HG02885 (cell line): Measurements from ENCODE around the gene ELMO3.
A peak's percentile ranks its signal among the peaks of the same experiment; 100 is the strongest.

Source experiments
- ATAC-seq: cut with Tn5 transposase; IDR thresholded peaks from one replicate; pipeline ENCODE4 v1.9.1; 2021; ENCODE audit warnings: mild to moderate bottlenecking; ENCODE audit not compliant: unreplicated experiment, poor library complexity

ELMO3 gene

DNA sequence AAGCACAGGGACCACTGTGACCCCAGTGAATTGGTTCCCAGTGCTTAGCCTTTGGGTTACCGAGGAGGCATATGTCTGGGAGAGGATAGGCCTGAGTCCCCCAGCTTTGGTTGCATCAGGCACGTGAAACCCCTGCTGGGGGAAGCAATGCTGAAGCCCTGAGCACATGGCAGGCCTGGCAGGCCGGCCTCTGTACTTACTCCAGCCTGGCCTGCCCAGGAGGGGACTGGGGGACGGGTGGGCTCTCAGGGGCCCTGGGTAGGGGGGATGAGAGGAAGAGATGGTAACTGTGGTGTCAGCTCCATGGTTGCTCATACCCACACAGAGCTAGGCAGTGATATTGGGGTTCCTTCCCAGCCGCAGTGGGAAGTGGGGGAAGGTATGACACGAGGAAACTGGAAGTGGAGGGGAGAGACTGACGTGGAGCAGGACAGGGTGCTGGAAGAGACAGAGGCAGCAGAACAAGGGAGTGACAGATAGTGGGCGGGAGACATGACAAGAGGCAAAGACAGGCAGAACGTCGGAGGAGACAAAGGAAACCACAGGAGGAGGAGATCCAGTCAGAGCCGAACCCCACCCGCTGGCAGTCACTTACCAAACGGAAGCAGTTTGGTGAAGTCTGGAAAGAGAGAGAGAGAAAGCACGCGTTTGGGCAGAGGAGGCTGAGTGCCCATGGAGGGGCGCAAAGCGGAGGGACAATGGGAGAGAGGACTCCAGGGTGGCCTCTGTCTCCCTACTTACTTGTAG is 37.1 kb downstream of the ELMO3 start:
- ATAC-seq = no peak

DNA sequence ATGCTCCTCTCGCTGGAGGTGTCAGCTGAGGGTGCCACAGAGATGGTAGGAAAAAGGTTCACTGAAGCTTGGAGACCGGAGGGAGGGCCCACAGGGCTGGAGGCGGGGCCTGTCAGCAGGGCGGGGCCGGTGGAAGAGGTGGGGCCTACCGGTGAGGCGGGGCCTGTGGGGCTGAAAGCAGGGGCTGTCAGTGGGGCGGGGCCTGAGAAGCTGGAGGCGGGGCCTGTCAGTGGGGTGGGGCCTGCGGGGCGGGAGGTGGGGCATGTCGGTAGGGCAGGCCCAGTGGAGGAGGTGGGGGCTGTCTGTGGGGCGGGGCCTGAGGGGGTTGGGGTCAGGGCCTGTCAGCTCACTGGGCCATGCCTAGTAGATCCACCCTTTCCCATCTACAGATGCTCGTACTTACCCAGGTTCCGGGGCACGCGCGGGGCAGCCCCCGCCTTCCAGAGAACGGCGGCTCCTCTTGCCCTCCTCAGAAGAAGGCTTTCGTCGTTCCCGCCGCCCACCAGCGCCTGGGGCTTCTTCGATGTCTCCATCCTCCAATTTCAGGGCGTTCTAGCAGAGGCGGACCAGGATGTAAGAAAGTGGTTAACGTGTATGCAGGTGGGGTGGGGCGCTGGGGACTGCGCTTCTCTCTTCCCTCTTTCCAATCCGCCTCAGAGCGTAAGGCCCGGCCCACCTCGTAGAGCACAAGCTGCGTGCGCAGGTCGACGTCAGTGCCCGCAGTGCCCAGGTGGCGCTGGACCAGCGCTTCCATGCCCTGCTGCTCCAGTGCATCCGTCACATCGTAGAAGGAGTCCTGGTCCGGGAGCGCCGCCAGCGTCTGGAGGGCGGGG is 37.8 kb downstream of the ELMO3 start:
- ATAC-seq = no peak

DNA sequence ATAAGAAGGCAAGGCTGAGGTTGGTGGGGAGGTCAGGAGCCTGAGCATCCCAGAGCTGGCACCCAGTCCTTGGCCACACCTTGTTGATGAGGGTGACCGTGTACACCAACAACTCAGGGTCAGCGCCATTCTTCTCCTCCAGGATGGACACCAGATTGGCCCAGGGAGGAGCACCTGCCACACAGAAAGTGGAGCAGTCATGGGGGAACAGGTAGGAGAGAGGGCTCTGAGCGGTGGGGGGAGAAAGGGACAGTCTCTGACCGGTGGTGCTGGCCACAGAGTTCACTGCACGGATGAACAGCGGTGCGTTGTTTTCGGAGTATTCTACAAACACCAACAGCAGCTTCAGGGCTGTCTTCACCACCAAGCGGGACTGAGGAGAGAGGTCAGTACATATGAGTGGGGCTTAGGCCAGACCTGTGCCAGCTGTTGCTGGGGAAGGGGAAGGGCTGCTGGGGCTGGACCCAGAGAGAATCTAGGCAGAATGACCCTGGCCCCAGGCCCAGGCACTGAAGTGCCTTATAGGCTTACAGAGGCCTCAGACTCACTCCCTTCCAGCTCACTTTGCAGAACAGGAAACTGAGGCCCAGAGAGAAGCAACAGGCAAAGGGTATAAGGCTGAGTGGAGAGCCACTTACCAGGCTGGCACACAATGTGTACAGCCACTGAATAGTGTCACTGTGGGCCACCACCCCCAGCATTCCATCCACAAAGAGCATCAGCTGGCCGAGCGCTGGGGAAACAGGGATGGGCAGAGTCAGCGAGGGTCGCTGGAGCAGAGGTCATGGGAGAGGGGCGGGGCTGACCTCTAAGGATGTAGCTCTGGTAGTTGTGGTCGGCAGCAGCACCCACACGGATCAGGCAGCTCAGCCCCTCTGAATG is 38.7 kb downstream of the ELMO3 start:
- no peak for ATAC-seq

DNA sequence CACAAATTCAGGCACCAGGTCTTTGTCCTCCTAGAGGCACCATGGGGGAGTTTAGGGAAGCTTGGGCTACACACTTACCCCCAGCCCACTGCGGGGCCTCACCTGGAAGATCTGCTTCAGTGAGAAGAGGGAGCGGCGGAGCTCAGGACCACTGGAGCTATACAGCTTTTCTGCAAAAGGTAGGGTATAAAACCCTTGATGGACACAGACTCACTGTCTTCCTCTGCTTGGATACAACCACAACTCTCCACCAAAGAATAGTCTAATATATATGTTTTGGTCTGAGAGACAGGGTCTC is 39.3 kb downstream of the ELMO3 start:
- no peak for ATAC-seq

DNA sequence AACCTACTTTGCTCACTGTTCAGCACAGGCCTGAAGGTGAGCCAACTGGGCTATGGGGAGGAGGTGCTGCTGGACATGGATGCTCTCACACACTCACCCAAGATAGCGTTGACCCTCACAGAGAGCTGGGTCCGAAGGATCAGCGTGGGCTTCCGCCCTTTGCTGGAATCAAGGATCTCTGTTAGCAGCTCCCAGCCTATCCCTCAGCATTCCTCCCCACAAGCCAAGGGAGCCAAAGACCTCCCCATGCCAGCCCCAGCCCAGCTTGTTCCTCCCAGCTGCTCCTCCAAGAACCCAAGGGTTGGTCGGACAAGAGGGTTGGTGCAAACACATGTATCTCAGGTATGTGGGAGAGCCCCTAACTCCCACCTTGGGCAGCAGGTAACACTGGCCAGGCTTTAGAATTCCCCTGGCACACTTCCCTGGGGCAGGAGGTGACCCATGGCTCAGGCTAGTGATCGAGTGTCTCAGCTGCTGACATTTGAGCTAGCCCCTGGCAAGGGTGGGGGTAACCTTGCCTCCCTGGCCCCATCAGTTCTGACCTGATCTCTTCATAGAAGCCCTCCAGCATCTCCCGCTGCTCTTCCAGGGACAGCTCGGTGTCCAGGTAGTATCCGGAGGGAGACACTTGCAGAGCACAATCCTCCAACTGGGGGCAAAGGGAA is 40.0 kb downstream of the ELMO3 start:
- no peak for ATAC-seq

DNA sequence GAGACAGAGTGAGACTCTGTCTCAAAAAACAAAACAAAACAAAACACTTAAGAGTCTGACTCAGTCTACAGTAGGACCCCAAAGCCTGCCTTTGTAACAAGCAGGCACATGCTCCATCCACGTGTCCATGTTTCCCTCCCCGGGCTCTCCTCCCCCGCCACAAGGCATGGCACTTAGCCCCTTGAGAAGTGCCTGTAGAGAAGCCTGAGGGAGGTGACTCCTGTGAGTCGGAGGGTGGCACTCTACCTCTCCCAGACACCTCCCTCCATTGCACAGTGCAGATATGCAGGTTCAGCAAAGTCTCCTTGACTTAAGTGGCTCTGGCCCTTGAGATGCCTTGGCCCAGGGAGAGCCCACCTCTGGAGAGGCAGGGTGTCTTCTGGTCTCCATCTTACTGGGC is 41.6 kb downstream of the ELMO3 start:
- ATAC-seq = no peak

DNA sequence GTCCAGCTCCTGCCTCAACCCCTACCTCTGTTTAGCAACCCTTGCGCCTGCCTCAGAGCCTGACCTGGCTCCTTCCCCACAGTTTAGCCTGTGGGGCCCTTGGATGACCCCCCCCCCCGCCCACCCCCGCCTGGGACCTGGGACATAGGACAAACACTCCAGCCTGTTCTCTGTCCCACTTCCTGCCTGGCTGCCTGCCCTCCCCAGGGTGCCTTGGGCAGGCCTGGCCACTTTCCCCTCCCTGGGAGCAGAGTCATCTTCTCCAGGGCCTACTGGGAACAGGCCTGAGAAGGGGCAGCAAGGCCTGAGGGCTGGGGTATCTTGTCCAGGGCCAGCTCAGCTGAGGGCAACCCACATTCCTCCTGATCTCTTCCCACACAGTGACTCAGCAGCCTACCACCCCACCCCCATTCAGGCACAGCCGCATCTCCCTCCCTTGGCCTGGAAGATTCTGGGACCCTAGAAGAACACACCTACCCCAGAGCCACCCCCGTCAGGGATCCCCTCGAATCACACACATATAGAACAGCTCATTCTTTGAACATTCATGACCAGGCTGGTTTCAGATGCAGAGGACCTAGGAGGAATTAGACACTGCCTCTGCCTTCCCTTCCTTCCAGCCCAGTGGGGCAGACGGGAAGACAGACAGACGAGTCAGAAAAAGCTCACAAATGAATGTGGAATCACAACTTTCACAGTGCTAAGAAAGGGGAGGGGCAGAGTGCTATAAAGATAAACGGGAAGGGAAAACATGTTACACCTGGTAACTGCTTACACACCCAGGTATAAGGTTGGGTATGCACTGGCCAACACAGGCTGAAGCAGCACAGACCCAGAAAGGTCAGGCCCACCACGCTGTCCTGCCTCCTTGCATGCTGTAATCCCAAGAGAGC is 42.3 kb downstream of the ELMO3 start:
- no peak for ATAC-seq

DNA sequence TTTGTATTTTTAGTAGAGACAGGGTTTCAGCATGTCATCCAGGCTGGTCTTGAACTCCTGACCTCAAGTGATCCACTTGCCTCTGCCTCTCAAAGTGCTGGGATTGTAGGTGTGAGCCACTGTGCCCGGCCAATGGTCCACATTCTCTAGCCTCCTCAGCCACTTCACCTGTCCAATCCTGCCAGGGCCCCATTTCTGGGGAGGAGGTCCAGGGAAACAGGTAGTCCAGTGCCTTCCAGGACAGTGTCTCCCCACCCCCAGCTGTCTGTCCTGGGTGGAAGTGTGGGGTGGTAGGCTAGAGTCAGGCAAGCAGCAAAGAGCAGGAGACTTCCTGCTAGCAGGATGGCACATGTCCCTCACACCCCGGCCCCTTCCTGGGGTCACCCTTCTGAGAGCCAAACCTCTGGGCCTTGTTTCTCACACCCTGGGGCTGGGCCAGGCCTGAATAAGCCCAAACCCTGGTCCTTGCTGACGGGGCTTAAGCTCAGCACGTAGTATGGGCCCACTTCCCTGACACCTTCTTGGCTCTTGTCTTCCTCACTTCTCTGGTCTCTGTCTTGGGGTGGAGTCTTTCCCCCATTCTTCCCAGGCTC is 43.3 kb downstream of the ELMO3 start:
- ATAC-seq = no peak

DNA sequence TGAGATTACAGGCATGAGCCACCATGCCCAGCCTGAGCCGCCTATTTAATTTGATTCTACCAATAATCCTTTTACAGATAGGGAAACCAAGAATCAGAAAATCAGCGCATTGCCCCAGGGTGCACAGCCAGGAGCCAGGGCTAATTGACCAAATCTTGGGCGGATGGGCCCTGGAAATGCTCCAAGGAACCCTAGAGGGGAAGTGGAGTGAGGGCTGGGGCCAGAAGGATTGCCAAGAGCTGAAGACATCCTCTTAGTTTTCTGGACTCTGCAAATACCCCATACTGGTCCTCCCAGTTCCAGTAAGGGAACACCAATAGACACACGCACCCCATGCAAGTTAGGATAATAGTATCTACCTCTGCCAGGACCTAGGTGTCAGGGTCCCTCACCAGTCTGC is 44.5 kb downstream of the ELMO3 start:
- no peak for ATAC-seq

DNA sequence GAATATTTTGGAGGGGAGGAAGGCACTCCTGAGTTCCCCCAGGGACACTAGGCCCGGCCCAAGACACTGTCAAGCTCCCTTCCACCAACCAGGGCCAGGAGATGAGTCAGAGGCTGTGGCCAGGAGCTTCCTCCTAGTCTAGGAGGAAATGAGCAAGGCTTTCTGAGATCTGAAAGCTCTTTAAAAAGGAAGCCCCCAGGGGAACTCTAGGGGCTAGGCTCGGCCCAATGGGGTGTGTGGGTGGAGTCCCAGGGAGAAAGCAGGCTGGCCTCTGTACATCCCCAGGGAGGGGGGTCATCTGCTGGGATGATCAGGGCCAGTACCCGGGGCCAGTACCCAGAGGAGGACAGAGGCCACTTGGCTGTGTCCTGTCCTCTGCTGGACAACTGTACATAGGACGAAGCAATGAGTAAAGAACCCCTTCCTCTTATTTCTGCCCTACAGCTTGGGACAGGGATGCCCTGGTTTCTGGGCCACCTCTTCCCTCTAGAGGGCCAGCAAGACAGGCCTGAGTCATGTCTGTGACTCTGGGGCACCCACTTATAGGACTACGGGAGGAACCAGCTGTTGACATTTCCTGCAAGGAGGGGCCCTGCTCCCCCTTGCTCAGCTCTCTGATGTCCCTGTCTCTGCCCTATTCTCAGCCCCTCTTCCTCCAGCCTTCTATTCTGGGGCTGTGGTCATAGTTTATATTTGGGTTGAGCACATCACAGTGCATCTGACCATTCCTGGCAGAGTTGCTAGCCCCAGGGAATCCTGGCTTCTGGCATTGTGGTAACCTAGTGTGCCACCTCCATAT is 45.7 kb downstream of the ELMO3 start:
- peak; percentile 49 for ATAC-seq

DNA sequence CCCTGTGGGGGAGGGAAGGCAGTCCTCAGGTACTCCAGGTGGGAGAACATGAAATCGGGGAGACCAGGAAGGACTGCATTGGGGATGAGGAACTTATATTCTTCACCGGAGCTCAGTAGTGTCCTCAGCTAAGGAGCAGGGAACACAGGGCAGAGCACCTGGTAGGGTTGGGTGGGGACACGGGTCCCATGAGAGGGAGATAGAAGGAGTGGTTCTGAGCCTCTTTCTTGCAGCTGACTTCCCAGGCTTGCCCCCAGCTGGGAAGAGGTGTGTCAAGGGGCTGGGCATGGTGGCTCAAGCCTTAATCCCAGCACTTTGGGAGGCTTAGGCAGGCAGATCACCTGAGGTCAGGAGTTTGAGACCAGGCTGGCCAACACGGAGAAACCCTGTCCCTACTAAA is 46.3 kb downstream of the ELMO3 start:
- ATAC-seq = no peak

DNA sequence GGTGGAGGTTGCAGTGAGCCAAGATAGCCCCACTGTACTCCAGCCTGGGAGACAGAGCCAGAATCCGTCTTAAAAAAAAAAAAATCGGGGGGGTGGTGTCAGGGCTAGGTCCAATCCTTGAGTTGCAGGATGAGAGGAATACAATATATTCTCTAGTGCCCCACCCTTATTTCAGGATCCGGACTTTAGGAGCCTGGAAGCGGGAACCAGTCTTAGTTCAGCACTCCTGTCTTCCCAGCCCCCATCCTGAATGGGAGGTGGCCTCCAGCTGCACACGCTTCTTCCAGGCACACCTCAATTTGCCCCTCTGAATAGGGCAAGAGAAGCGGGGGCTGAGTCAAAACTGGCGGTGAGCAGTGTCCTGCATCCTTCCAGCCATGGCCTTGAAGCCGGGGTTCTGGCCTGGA is 46.7 kb downstream of the ELMO3 start:
- no peak for ATAC-seq

DNA sequence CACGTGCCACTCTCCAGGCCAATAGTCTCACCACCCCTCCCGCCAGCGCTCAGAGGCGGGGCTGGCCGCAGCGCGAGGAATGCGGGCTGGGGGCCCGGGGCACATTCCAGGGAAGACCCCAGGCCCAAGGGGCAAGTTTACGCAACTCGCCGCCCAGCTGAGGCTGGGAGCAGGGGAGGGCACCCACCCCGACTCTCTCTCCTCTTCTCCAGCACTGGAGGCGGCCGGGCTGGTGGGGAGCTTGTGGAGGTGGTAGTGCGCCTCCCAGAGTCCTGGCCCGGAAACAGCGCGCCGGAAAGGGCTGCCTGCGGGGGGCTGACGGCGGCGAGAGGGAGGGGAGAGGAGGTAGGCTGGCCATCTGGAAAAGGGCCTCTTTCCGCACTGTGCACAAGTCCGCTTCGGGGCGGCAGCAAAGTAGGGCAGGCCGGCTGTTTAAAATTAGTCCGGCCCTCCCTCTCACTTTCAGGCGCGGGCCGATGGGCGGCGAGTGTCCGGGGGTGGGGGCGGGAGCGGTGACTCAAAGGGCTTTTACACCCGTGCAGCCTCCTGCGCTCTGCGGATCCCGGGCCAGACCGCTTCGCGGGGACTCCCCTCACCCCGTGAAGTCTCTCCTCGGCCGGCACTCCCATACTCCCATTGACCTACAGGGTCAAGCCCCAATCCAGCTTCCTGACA is 47.3 kb downstream of the ELMO3 start:
- ATAC-seq = peak; percentile 24

DNA sequence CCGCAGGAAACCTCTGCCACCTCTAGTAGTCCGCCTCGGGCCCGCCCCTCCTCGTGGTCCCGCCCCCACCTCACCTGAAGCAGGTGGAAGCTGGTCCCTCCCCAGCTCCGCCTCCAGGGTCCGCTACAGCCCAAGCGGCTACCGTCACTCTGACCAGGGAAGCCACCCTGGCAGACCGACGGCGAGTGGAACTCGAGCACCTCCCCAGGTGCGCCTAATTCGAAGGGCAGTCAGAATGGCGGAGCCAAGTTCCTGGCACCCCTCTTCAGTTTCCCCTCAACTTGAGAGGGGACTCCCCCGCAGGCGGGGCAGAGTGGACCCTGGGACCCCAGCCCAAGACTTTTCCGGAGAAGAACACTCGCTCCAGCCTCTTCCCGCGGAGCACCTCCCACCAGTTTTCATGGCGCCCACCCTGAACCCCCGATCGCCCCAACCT is 47.8 kb downstream of the ELMO3 start:
- ATAC-seq = peak; percentile 18

DNA sequence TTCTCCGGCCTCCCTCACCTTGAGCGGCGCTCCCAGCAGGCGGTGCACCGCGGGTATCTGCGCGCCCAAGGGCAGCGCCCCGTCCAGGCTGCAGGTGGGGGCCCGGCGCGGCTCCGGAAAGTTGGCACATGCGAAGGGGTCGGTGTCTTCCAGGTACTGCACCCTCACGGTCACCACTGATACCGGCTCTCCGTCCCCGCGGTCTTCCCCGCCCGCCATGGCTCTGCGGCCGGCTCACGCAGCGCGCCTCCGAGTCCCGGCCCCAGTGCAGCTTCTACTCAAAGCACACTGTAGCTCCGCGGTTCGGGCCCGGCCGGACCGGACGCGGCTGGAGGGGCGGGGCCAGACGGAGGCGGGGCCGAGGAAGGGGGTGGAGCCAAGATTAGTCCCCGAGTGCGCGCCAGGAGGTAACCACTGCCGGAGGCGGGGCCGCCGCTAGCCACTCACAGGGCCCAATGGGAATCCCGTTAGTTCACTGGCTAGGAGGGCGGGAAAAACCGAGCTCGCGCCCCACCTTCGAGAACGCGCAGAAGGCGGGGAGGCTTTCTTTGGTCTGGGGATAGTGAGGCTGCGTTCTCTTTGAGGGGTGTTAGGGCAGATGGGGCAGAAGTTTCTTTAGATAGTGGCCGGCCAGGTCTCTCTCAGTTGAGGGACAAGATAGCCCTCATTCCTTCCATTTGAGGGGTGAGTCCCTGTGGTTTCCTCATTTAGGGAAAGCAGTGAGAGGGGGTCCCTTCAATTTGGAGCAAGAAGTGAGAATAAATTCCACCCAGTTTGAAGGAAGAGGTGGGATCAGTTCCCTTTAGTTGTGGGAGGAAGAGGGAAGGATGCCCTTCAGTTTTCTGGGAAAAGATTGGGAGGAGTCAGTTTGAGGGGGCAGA is 48.5 kb downstream of the ELMO3 start, which contains the start of gene FHOD1:
Gene FHOD1 (minus strand): TSS at position 290 of the 881 bp plus-strand sequence. CDS start 71 bp downstream, at position 219.
- peak; percentile 52 for ATAC-seq

DNA sequence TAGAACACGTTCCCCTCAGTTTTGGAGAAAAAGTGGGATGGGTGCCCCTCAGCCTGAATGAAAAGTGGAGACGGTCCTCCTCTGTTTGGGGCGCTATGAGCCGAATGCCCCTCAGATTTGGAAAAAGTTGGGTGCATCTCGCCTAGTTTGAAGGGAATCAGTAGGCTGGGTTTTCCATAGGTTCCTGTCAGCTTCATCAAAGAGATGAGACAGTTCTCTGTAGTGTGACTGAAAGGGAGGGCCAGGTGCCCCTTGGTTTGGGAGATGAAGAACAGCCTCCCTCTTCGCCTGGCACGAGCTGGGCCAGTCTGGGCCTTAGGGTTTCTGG is 49.1 kb downstream of the ELMO3 start:
- no peak for ATAC-seq
